HCT116 (cell line): Measurements from ENCODE around the gene APOL5. TPM values are rescaled to one million over a fixed set of nuclear protein-coding genes. Genes with fewer than 3 reads are reported as not detected.
"Not testable (repeated sequence)": the region's sequence is repeated elsewhere in the genome, so short reads cannot be mapped to it uniquely, and the experiment has no call there.

Experiments used
- ATAC-seq: fragments of 200-7000 bp; cut with Tn5 transposase; 2 replicates; pipeline ENCODE4 v1.9.1; 2020; ENCODE audit warnings: mild to moderate bottlenecking, moderate library complexity
- BruUV-seq: library from RNA; stranded (reverse); fragments of 400-500 nt; replicated peaks from 2 replicates; lab custom pipeline; 2021; lab: Mats Ljungman, UMichigan
- CTCF ChIA-PET: fragments of 300-600 bp; sonication (Branson Sonifier 250); formaldehyde crosslinking; loops from one replicate; lab custom pipeline; 2021; ENCODE audit warnings: antibody characterized with exemption; lab: Charles Lee
- POLR2A ChIA-PET: fragments of 300-600, 350-600 bp; sonication (Branson Sonifier 250); formaldehyde crosslinking; loops from one replicate; lab custom pipeline; 2021; ENCODE audit warnings: antibody characterized with exemption; lab: Charles Lee
- RAD21 ChIA-PET, 2 experiments: fragments of 300-600 bp; sonication (Branson Sonifier 250); formaldehyde crosslinking; loops; one replicate each; lab custom pipeline; 2023; ENCODE audit warnings: low total read pairs in 2 of 2; ENCODE audit not compliant: uncharacterized antibody in 2 of 2, unreplicated experiment in 2 of 2, low non-redundant PET in 1 of 2; lab: Charles Lee
- DNase-seq: peaks from one replicate; pipeline ENCODE4 v3.0.0-alpha.2; 2010; ENCODE audit warnings: low read depth, low spot score
- H2AFZ ChIP-seq: fragments of 200-600 bp; shearing (Covaris generic), sonication (generic); 2 replicates; pipeline ENCODE4 v1.6.1; 2017; ENCODE audit warnings: low read depth, mixed run types, mixed read lengths, antibody characterized with exemption, low read length; ENCODE audit not compliant: poor library complexity, severe bottlenecking
- H3K27ac ChIP-seq: 2 replicates; pipeline ENCODE4 v1.5.1; 2012; ENCODE audit warnings: low read depth, low read length
- H3K27me3 ChIP-seq: fragments of 200-600 bp; sonication (generic); 2 replicates; pipeline ENCODE4 v1.6.1; 2016; ENCODE audit warnings: mixed run types, low read length, mixed read lengths; ENCODE audit not compliant: insufficient read depth
- H3K36me3 ChIP-seq, 2 experiments: fragments of 200-500 bp in 1 of 2; fragments of 200-600 bp in 1 of 2; sonication (Bioruptor generic) in 1 of 2; sonication (generic) in 1 of 2; 2 replicates each; pipeline versions ENCODE4 v1.5.1 to v1.6.1; 2014 to 2016; ENCODE audit warnings: low read length in 2 of 2, inconsistent platforms in 1 of 2, mixed read lengths in 1 of 2, mixed run types in 1 of 2; ENCODE audit not compliant: insufficient read depth in 2 of 2, control insufficient read depth in 1 of 2
- H3K4me1 ChIP-seq, 2 experiments: fragments of 200-600 bp in 1 of 2; sonication (generic) in 1 of 2; 2 replicates each; pipeline versions ENCODE4 v1.5.1 to v1.6.1; 2012 to 2017; ENCODE audit warnings: low read length in 2 of 2, inconsistent platforms in 1 of 2, mild to moderate bottlenecking in 1 of 2, mixed read lengths in 1 of 2, mixed run types in 1 of 2, moderate library complexity in 1 of 2; ENCODE audit not compliant: insufficient read depth in 2 of 2, control insufficient read depth in 1 of 2
- H3K4me2 ChIP-seq: fragments of 200-600 bp; sonication (generic); 2 replicates; pipeline ENCODE4 v1.6.1; 2017; ENCODE audit warnings: mixed run types, low read length, mixed read lengths
- H3K4me3 ChIP-seq, 2 experiments: fragments of 200-600 bp in 1 of 2; sonication (generic) in 1 of 2; replicated peaks in 1 of 2; 2 replicates each; pipeline ENCODE4 v1.5.1; 2011 to 2016; ENCODE audit warnings: low read length in 2 of 2, control low read depth in 1 of 2, low read depth in 1 of 2, mild to moderate bottlenecking in 1 of 2, mixed read lengths in 1 of 2, mixed run types in 1 of 2
- H3K79me2 ChIP-seq: fragments of 200-600 bp; sonication (generic); 2 replicates; pipeline ENCODE4 v1.6.1; 2017; ENCODE audit warnings: mild to moderate bottlenecking, mixed run types, low read length, moderate library complexity, mixed read lengths; ENCODE audit not compliant: insufficient read depth
- H3K9ac ChIP-seq: fragments of 200-600 bp; sonication (generic); 2 replicates; pipeline ENCODE4 v1.6.1; 2016; ENCODE audit warnings: low read length, mixed read lengths
- H3K9me2 ChIP-seq: fragments of 200-600 bp; sonication (generic), shearing (Covaris generic); 2 replicates; pipeline ENCODE4 v1.6.1; 2017; ENCODE audit warnings: mixed run types, mild to moderate bottlenecking, moderate library complexity; ENCODE audit not compliant: insufficient read depth
- H3K9me3 ChIP-seq, 2 experiments: fragments of 200-500 bp in 1 of 2; fragments of 200-600 bp in 1 of 2; sonication (Bioruptor generic) in 1 of 2; sonication (generic) in 1 of 2; 2 replicates each; pipeline ENCODE4 v1.6.1; 2014 to 2017; ENCODE audit warnings: low read length in 2 of 2, mixed read lengths in 2 of 2, inconsistent platforms in 1 of 2, low read depth in 1 of 2, mild to moderate bottlenecking in 1 of 2, mixed run types in 1 of 2, moderate library complexity in 1 of 2; ENCODE audit not compliant: control insufficient read depth in 1 of 2, insufficient read depth in 1 of 2
- H4K20me1 ChIP-seq: fragments of 200-600 bp; sonication (generic), shearing (Covaris generic); 2 replicates; pipeline ENCODE4 v1.6.1; 2017; ENCODE audit warnings: mixed run types, mild to moderate bottlenecking, moderate library complexity; ENCODE audit not compliant: insufficient read depth
- YY1 ChIP-seq: IDR thresholded peaks from 2 replicates; pipeline ENCODE4 v1.6.1; 2011; ENCODE audit warnings: low read length, low read depth, moderate library complexity, mild to moderate bottlenecking; ENCODE audit not compliant: insufficient replicate concordance; ENCODE audit errors: extremely low read depth
- intact Hi-C: fragments of 100-400 bp; cut with micrococcal nuclease; formaldehyde crosslinking; loops from 2 replicates; pipeline ENCODE4 v1.10.0; 2022
- total RNA-seq: library from RNA; stranded (reverse); gene quantifications from one replicate; pipeline ENCODE4 v1.2.1, GENCODE V29; 2021; ENCODE audit not compliant: unreplicated experiment

Gene APOL5
- total RNA-seq, 1 experiment from 2014 or later, result not detected

GRCh38 chr22:35697142-35697541 lies 20.5 kb upstream of the APOL5 start:
- ChIA-PET RAD21 (no interaction called here), POLR2A (no interaction called here), CTCF (no interaction called here)
- Histone ChIP-seq H3K4me2 (no peak overlapping the region), H3K4me1 (no peaks in the 10 kb centered on the region), H4K20me1 (no peaks in the 10 kb centered on the region), H3K27me3 (no peaks in the 10 kb centered on the region), H3K79me2 (no peaks in the 10 kb centered on the region), H3K36me3 (no peaks in the 10 kb centered on the region), H3K9me2 (no peaks in the 10 kb centered on the region), H3K4me3 (no peak overlapping the region), H3K27ac (no peak overlapping the region), H3K9me3 (no peaks in the 10 kb centered on the region), H3K9ac (no peak overlapping the region), H2AFZ (no peak overlapping the region)
- DNase-seq (no peak), ATAC-seq (no peak)
- no TSS peak for BruUV-seq
- TF ChIP-seq YY1, result no peak
- intact Hi-C loops, result no loop called here

DNA sequence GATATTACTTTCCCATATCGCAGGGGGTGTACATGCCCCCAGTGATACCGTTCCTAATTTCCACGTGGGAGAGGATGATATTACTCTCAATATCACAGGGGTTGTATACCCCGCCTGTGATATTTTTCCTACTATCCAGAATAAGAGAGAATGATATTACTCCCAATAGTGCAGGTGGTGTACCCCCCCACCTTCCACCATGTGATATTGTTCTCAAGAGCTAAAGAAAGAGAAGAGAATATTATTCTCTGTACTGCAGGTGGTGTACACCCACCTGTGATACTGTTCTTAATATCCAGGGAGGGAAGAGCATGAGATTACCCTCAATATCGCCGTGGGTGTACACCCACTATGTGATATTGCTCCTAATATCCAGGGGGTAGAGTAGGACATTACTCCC lies 17.8 kb upstream of the APOL5 start:
- intact Hi-C loops, H3K79me2 ChIP-seq, POLR2A ChIA-PET, H3K9ac ChIP-seq, H3K4me2 ChIP-seq, H3K27me3 ChIP-seq, H3K9me2 ChIP-seq, BruUV-seq, H2AFZ ChIP-seq, ATAC-seq, H4K20me1 ChIP-seq, H3K9me3 ChIP-seq, H3K36me3 ChIP-seq, CTCF ChIA-PET, RAD21 ChIA-PET, H3K27ac ChIP-seq, H3K4me3 ChIP-seq, H3K4me1 ChIP-seq, DNase-seq: not testable (repeated sequence)
